GM12801 (cell line): ENCODE data around the gene SLC24A3.

ENCODE experiments used
- CTCF ChIP-seq: IDR thresholded peaks from one replicate; pipeline ENCODE4 v1.5.1; 2011; ENCODE audit warnings: control low read depth; ENCODE audit not compliant: insufficient read length; ENCODE audit errors: extremely low read depth

Gene SLC24A3

GRCh38 chr20:19512886-19513677, 300.6 kb downstream of the SLC24A3 start:
- no peak for TF ChIP-seq CTCF

GRCh38 chr20:19515074-19515473, 302.6 kb downstream of the SLC24A3 start:
- no peak for TF ChIP-seq CTCF

GRCh38 chr20:19519466-19519865, 307.0 kb downstream of the SLC24A3 start:
- no peak for TF ChIP-seq CTCF

GRCh38 chr20:19520261-19520660, 307.8 kb downstream of the SLC24A3 start:
- no peak for TF ChIP-seq CTCF

- no peak for TF ChIP-seq CTCF
These were observed 309.8 kb downstream of the SLC24A3 start for GRCh38 chr20:19522071-19522801.

GRCh38 chr20:19522836-19523590, 310.6 kb downstream of the SLC24A3 start:
- TF ChIP-seq CTCF = no peak

- no peak for TF ChIP-seq CTCF
These were observed 312.2 kb downstream of the SLC24A3 start for GRCh38 chr20:19524691-19525090.
